ENCODE measurements around the gene TBRG4.

The TBRG4 gene

DNA sequence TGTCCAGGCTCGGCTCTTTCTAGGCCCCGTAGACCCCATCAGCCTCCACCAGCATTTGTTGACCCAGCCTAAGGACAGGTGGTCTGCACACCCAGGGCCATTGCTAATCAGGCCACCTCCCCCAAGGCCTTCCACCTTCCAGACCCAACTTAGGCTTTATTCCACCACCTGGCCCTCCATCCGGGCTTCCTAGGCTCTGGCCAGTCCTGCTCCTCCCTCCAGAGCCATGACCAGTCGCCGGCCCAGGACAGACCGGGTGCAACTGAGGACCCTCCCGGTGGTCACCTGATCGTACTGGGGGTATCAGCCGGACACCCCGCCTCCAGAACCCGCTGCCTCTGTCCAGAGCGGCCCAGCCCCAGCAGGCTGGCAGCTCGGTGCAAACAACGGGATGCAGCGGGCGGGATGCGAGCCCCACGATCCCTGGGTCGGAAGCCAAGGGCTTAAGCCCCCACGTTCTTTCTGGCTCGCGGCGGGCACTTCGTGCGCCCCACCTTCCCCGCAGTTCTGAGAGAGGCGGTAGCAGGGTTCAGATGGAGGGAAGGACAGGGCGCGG lies 23.3 kb downstream of the TBRG4 start:
- no peak for DNase-seq

DNA sequence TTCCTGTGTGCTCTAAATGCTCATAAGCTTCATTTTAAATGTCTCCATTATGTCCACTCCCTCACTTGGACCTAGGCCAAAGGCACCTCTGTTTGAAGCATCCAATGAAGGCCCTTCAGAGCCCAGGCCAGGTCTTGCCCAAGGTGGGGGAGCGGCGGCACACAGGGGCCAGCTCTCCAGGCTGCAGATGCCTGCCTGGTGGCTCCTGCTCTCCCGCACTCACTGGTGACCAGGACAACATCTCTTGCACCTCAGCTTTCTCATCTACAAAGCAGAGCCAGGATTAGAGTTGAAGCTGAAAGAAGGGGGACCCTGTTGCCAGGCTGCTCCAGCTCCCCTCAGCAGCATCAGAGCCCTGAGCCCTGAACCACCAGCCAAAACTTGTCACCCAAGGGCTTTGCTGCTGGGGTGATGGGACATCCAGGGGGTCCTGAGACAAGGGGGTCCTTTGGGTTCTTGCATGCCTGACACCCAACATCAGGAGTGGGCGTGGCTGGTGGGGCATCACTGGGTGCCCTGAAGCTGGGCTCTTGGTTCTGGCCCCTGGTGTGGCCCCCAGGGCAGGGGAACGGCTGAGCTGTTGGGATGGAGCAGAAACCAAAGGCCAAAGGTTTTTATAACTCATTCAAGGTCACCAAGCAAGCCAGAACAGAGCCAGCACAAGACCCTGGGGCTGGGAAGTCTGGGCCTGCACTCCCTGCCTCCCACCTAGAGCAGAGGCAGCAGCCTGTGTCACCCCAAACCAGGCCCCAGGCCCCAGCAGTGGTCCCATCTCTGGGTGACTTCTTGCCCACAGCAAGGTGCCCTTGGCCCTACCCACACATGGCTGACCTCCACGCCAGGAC lies 24.0 kb downstream of the TBRG4 start:
- no peak for DNase-seq

DNA sequence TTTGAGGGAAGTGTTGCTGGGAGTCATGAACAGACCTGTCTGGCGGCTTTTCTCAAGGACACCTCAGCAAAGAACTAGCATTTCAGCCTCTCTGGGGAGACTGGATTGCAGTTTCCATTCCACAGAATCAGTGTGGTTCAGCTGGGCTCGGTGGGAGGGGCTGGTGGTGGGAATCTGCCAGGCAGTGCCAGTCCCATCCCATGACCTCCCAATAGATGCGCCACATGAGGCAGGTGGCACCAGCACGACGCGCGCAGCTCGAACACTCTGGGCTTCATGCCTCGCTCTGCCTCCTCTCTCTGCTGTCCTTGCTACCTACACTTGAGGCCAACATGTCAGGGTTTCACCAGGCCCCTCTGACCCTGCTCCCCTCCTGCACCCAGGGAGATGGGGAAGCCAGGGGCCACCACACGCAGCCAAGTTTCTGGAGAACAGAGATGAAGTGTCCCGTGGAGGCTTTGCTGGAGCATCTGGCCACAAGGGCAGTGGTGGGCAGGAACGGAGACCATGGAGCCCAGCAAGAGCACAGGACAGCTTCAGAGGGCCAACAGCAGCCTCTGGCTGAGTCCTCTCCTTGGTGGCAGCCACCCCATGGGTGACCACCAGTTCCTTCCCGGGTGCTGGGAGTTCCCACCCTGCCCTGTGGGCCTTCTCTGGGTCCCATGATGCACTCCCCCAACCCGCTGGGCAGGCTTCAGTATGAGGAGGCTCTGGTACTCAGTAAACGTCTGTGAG lies 25.0 kb downstream of the TBRG4 start:
- no peak for DNase-seq

DNA sequence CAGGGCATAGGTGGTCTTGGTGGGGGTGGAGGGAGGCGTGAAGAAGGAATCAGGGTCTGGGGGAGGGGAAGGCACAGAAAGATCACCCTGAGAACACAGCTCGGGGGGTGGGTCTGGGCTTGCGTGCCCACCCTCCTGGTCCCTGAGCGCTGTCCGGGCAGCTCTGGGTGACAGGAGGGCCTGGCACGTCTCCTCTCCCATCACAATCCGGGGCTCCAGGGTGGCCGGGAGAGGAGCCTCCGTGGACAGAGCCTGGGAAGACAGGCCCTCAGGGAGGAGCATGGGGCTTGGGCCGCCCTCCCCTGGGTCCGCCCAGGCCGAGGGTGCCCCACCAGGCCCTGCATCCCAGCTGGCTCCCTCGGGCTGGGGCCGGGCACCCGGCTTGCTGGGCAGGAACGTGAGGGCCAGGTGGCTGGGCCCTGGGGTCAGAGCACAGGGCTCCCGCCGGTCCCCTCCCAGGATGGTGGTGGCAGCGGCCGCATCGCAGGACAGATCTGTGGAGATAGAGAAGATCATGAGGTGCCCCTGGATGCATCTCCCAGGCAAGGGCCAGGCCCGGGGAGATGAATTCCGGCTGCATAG lies 25.8 kb downstream of the TBRG4 start:
- no peak for DNase-seq

DNA sequence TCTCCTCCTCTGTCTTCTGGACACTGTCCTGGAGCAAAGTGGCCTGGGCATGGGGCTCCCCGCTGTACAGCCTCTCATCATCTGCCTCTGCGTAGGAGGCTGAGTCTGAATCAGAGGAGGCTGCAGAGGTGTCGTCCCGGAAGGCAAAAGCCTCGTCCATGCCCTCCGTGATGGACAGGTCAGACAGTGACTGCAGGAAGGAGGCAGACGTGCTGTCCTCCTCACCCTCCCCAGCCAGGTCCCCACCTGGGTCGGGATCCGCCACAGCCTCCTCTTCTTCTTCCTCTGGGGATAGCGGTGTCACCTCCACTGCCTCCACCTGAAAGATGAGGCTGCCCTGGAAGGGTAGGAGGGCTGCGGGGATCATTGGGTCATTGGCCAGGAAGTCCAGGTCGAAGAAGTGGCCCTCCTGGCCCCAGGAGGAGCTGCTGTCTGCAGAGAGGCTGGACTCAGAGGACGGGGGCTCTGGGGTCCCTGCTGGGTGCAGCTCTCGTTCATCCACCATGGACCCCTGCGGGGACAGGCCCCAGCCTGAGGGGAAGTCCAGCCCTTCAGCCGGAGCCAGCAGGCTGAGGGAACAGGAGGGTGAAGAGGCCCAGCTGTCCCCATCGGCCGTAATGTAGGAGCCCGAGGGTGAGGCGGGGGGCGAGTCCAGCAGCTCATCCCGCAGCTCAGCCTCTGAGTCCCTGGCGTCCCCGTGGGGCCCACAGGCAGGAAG lies 26.4 kb downstream of the TBRG4 start:
- DNase-seq = no peak

DNA sequence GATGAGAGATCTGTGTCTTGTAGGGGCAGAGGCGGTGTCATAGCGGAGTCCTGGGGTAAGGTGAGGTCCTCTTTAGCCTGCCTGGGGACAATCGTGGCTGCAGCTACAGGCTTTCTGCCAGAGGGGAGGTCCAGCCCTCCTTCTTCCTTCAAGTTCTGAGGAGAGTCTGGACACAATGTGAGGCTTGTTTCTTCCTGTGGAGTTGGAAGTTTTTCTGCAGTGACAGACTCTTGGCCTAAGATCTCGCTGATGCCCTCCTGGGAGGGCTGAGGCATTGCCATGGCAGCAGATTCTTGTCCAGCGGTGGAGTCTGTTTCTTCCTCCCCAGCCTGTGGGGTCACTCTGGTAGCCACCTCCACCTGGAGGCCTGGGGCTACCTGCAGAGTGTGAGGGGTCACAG lies 27.2 kb downstream of the TBRG4 start:
- DNase-seq = no peak

DNA sequence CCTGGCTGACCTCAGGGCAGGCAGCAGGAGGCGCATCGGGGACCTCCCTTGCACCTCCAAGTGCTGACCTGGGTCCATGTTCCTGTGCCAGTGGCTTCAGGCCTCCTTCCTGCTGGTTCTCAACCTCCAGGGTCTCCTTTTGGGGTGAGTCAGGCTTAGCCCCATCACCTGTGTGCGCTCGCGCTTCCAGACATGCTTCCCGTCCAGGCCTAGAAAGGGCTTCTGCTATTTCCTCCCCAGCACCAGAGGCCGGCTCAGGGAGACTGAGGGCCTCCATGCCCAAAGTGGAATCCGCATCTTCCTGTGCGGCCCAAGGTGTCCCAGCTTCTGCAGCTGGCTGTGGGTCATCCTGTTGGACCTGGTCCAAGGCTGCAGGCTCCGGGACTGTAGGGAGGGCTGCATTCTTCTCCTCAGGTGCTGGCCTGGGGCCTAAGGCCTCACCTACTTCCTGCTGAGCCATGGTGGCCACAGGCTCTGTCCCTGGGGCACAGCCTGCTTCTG lies 28.6 kb downstream of the TBRG4 start:
- no peak for DNase-seq

DNA sequence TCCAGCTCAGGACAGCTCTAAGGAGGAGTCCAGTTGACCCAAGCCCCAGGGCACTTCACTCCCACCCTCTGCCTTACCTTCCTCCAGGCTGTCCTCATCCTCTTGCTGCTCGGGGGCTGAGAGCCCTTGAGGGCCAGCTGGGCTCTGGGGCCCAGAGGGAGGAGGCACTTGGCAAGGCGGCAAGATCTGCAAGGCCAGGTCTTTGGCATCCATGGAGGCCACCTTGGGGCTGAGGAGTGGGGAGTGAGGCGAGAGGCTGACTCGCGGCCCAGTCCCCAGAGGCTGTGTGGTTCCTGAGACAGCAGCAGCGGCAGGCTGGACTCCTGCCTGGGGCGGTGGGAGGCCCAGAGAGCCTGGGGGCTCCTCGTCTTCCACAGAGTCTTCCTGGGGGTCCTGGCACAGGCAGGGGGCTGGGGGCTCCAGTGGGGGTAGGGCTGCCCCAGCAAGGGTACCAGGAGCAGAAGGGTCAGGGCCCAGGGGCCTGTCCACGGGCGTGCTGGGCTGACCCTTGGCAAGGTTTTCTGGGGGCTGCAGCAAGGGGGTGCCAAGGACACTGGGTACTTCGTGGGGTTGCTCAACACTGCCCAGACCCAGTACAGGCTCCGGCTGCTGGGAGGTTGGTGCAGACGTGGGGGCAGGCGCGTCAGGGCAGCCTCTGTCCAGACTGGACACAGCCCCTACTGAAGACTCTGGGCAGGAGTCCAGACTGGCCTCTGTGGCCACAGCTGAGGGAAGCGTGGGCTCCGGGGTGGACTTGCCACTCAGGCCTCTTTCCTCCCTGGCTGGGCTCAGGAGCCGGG lies 29.3 kb downstream of the TBRG4 start:
- no peak for DNase-seq

DNA sequence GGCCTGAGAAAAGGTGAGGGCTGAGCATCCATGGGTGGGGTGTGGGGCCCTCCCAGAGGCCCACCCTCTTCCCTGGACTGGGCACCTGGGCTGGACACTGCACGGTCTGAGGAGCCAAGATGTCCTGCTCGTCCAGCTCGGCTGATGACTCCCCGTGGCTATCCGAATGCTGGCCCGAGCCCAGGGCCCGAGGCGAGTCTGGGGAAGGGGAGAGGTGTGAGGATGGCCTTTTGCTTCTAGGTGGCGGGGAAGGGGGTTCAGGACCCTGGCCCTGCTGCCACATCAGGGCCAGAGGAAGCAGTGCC lies 29.9 kb downstream of the TBRG4 start:
- no peak for DNase-seq

DNA sequence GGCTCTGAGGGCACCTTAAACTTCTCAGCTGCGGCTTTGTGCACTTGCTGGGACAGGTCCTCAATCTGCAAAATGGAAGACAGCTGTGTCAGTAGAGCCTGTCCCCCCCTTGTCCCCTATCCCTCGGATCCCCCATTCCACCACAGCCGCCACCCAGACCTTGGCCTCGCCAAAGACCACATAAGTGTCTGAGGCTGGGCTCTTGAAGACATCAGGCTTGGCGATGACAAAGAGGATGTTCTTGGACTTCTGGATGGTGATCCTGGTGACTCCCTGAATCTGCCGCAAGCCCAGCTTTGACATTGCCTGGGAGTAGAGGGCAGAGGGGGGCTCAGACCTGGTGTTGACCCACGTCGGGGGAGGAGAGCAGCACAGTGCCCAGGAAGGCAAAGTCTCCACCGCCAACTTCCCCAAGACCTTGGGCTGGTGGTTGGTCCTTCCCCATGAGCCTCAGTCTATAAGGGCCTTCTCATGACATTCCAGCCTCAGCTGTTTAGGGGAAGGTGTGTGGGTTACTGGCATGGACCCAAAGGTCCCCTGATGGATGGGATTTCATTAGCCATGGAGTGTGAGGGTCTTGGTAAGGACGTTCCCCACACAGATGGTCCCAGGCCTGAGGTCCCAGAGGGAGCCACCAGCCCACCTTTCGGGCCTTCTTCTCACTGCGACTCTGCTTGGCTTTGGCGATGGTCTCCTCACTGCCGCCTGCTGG lies 30.4 kb downstream of the TBRG4 start:
- no peak for DNase-seq

DNA sequence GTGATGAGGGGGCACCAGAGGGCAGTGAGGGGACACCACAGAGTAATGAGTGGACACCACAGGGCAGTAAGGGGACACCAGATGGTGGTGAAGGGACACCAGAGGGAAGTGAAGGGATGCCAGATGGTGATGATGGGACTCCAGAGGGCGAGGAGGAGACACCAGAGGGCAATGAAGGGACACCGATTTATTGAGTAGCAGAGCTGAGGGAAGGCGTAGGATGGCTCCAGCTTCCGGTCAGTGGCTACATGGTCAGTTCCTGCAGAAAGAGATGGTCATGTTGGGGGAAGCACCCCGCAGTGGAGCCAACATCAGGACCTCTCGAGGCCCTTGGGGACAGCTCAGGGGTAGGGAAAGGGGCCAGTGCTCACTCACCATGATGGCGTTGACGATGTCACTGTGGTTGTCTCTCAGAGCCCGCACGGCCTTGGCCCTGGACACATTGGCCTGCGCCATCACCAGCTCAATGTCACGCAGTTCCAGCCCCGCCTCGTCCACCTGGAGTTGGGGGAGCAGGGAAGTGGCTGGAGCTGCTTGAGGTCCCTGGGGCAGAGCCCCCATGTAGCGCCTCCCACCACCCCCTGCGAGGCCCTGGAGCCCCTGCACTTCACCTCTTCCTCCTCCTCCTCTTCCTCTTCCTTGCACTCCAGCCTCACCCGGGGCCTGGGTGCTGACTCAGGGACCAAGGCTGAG lies 31.1 kb downstream of the TBRG4 start:
- DNase-seq = no peak

DNA sequence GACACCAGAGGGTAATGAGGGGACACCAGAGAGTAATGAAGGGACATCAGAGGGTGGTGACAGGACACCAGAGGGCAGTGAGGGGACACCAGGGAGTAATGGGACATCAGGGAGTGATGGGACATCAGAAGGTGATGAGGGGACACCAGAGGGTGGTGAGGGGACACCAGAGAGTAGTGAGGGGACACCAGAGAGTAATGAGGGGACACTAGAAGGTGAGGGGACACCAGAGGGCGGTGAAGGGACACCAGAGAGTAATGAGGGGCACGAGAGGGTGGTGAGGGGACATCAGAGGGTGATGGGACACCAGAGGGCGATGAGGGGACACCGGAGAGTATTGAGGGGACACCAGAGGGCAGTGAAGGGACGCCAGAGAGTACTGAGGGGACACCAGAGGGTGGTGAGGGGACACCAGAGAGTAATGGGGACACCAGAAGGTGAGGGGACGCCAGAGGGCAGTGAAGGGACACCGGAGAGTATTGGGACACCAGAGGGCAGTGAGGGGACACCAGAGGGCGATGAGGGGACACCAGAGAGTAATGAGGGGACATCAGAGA lies 33.3 kb downstream of the TBRG4 start:
- DNase-seq = no peak

DNA sequence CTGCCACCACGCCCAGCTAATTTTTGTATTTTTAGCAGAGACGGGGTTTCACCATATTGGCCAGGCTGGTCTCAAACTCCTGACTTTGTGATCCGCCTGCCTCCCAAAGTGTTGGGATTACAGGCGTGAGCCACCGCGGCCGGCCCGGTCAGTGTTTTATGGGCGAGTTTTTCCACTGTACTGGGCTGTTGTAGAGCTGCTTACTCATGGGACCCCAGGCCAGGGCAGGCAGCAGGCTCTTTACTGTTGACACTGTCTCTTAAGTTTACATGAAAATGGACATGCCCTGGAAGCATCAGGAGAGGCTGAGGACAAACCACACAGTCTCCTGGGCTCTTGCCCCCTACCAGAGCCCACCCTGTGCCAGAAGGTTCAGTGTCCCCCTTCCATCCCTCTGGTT lies 33.9 kb downstream of the TBRG4 start:
- DNase-seq = no peak

DNA sequence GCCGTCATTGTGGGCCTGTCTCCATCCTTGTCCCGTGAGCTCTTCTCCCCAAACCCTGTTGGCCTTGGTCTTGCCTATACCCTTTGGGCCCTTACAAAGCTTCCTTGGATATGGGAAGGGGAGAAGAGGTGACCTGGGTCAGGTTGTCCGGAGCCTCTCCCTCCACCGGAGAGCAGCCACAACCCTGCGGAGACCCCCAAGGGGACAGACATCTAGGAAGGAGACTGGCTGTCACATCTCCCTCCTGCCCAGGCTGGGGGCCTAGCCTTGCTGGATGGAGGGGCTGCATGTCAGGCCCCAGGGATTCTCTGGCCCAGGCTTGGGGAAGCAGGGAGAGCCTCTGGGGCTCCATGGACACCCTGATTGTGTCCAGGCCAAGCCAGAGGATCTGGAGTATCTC lies 34.6 kb downstream of the TBRG4 start:
- no peak for DNase-seq

DNA sequence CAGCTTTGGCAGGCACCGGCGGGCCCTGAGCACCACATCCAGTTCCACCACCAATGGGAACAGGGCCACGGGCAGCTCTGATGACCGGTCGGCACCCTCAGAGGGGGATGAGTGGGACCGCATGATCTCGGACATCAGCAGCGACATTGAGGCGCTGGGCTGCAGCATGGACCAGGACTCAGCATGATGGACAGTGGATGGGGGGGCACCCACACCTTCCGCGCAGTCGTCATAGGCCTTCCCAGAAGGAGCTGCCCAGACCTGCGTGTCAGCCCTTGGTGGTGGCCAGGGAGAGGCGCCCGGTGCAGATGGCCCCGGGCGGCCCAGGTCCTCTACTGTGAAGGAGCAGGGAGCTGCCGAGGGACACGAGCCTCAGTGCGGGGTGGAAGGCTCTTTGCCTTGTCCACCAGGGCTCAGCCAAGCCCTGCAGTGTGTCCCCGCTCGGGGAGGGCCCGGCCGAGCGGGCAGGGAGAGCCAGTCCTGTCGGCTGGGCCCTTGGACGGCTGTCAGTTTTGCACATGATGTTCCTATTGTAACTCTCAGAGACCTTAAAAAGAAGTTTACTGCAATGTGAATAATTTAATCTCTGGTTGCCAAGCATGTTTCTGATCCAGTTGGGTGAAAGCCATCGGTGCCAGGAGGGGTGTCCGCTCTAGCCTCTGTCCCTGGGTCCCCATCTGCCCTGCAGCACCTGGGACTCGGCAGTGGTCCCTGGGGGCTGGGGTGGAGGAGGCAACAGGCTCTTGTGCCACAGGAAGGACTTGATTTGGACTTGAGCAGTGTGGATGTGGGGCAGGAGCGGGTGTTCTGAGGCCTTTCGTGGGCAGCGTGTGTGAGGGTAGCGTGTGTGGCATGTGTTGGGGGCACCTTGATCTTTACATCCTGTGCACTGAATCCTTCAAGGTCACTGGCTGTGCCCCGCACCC lies 35.4 kb downstream of the TBRG4 start:
- DNase-seq = no peak

DNA sequence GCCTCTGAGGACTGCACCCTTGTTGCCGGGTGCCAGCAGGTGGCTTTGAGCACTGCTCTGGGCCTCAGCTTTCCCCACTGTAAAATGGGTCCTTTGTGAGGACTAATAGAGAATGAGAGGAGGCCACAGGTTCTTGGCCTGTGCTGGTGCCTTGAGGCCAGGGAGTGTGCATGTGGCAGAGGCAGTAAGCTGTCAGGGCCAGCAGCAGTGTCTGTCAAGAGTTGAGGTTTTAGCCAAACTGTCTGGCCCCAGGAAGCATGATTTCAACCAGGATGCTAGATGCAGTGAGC lies 36.2 kb downstream of the TBRG4 start:
- DNase-seq = no peak

DNA sequence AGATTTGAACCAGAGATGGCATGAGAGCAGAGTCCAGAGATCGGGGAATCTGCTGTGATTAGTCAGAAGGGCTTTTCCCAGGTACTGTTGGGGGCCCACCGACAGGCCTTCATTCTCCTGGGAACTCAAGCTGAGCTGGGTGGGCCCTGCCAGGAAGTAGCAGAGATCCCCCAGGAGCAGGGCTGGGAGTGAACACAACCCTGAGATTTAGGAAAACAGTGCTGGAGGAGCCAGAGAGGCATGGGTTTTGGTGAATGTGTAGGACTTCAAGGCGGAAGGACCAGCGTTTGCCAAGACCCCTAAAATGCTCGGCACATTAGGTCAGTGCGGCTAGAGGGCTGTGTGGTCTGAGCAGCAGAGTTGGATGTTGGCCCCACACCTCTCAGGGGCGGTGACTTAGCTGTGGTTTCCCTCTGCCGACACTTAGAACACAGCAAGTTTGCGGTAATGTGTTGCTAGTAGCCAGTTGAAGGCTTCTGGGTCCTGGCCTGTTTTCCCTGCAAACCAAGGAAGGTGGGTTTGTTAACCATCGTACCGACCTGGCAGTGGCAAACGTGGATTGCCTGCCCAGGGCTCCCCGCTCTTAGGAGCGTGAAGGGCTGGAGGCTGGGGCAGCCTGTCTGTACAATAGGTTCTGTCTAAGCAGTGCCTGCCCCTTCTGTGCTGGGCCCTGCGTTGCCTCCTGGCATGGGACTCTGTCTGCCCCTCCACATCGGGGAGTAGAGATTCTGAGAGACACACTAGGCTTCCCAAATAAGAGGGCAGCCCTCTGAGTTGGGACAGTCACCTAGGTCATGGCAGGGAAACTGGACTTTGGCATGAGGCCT lies 36.8 kb downstream of the TBRG4 start:
- no peak for DNase-seq

DNA sequence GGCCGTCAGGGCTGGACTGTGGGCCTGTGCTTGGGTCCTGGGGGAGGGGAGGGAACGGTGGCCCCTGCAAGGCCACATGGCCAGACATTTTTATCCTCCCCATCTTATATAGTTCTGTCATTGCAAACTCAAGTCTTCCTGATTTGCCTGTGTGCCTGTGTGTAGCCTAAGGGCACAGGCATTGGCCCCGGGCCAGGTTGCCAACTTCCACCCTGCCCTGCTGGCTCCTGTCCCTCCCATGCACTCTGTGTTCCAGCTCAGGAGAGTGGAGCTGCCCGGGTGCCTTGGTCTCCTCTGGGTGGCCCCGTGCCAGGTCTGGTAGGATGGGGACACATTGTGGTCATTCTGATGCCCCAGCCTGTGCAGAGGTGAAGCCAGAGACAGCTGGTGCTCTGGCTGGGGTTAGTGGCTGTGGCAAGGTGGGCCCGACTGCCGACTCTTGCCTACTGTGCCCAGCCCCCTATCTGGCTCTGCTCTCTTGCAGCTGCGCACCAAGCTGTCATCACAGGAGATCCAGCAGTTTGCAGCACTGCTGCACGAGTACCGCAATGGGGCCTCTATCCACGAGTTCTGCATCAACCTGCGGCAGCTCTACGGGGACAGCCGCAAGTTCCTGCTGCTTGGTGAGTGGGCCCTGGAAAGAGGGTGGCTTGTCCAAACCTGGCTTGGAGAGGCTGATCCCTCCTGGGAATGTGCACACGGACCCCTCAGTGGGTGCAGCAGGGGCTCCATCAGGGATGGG lies 37.5 kb downstream of the TBRG4 start:
- DNase-seq = no peak
